GM21381 (cell line): ENCODE measurements around the gene HIRA.
A peak's percentile ranks its signal among the peaks of the same experiment; 100 is the strongest.
"Not testable (repeated sequence)": the region's sequence is repeated elsewhere in the genome, so short reads cannot be mapped to it uniquely, and the experiment has no call there.

Source experiments
- ATAC-seq: cut with Tn5 transposase; IDR thresholded peaks from one replicate; pipeline ENCODE4 v1.9.1; 2021; ENCODE audit warnings: mild to moderate bottlenecking, moderate library complexity; ENCODE audit not compliant: unreplicated experiment

The HIRA gene

GRCh38 chr22:19387575-19387974 lies 44.0 kb downstream of the HIRA start:
- ATAC-seq, result no peak

DNA sequence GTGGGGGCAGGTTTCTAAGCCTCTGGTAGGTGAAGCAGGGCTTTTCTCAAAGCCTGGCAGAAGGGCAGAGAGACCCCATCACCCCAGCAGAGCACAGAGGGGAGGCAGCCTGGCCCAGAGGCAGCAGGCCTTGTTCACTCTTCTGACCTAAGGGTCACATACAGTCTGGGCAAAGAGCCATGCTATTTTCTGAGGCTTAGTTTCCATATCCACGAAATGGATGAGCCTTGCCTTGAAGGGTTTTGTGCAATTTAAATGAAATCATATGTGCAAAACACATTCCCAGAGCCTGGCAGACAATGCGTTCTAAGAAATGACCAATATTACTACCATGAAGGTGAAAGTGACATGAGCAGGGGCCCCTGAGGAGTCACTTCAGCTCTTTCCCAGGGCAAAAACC lies 44.5 kb downstream of the HIRA start:
- no peak for ATAC-seq

DNA sequence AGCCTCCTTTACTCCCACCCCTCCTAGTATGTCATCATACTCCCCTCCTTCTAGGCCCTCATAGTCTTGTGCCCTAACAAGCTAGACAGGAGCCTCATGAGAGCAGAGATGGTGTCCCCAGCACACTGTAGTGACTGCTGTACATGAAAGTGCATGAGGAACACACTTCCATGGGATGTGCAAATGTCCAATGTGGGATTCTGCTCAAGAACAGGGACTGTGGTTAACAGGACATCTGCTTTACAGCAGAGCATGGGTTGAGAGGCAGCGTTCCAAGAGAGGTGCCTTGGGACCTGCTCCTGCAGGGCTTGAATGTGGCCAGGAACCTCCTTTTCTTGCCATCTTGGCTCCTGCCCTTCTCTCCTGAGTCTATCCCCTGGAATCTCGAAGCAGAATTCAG lies 45.3 kb downstream of the HIRA start:
- ATAC-seq, result no peak

GRCh38 chr22:19385221-19385906 lies 46.2 kb downstream of the HIRA start:
- ATAC-seq, result no peak

DNA sequence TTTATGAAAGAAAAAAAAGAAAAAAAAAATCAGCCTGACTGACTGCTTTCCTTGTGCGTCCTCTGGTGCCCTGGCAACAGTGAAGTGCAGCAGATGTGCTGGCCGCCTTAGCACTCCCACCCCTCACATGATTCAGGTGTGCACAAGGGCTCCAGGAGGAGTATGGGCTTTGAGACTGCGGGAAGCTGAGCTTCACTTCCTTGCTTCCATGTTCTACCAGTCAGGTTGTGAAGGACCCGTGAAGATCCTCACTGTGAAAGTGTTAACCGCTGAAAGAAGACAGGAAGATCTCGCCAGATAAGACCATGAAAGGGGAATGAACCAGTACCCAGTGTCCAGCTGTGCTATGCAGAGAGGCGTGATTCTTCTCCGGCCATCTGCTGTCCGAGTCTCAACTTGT lies 48.2 kb downstream of the HIRA start:
- ATAC-seq, result no peak

DNA sequence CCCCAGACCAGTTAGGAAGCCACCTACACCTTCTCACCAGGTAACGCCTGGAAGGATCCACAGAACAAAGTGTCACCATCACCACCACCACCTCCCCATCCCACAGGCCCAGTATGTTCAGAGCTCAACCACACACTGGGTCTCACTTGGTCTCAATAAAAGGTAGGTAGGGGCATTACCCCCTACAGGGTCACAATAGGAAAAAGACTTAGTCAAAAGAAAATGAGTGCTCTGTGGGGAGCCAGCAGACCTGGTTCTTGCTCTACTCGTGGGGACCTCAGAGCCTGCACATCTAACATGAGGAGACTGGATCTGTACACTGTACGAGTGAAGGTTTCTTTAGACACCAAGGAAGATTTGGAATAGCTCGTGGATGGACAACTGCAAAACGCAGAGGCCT lies 49.3 kb downstream of the HIRA start:
- no peak for ATAC-seq

GRCh38 chr22:19378344-19378674 lies 53.2 kb downstream of the HIRA start:
- ATAC-seq, result no peak

DNA sequence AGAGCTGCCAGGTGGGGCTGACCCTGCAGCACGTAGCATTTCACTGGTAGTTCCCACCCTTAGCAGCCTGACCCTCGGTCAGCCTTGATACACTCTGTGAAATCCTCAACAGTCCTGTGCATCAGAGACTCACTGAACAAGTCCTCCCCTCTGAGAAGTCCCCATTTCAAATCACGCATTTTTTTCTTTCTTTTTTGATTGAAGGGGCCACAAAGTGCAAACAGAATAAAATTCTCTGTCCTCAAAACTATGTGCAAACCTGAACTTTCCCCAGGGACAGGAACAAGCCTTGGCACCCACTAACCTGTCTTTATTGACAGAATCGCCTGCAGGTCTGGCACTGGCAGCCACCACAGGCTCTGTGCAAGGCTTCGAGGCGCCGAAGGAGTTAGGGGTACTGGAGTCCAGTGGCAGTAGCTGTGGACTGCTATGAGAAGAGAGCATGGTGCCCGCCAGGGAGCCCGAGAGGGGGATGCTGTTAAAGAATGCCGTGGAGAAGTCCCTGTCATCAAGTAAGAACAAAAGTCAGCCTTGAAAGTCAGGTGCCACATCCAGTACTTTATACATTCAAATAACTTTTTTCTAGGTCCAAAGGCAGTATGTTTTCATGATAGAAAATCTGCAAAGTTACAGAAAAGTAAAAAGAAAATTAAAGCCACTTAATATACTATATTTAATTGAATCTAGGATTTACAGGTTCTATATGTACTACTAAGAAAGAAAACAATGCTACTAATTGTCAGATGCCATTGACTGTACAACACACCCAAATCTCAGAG lies 53.8 kb downstream of the HIRA start:
- ATAC-seq, result no peak

DNA sequence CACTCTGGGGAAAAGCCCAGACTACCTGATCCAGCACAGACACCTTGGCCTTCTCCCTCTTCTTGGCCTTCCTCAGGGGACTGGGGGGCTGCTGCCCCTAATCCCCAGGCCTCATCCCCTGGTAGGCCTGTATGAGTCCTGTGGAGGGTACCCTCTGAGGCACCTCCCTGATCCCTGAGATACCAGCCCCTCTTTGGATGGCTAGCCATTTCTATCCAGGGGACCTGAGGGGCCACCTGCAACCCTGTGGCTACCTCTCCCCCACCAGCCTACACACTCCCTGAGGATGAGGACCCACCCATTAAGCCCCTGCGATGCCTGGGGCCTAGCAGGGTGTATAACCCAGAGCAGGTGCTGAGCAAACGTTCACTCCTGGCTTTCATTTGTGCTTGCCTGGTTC lies 54.6 kb downstream of the HIRA start:
- ATAC-seq, result no peak

DNA sequence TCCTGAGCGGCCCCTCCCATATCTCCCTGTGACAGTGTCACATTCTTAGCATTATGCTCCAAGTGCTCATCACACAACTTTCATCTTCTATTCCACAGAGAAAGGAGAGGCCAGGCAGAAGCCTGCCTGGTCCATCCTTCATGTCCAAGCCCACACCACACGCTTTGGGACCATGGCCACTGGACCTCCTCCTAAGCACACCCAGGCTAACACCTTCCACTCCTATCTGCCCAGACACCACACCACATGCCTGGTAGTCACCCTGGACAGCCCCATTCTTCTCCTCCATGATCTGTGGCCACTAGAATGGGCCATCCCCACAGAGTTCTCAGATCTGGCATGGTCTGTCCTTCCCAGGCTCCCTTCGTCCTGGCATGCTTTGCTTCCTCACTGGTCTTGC lies 55.3 kb downstream of the HIRA start:
- no peak for ATAC-seq

- ATAC-seq, result no peak
These were observed 56.1 kb downstream of the HIRA start for GRCh38 chr22:19375435-19375834.

- no peak for ATAC-seq
These were observed 57.1 kb downstream of the HIRA start for GRCh38 chr22:19374410-19374809.

DNA sequence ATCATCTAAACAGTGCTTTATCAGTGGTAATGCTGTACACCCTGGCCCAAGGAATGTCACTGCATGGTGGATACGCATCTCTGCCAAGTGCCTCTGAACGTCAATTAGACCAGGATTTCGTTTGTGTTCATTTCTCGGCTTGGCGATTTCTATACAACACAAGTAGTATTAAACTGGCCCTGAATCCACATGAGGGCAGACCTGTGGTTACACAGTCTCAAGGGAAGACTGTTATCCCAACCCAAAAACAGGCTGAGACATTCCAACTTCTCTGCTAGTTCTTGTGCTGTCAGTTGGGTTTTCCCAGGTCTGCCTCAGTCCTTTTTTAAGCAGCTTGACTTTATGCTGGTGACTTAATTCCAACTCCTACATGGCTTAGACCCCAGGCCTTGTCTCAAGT lies 58.1 kb downstream of the HIRA start:
- ATAC-seq, result no peak

- ATAC-seq, result no peak
These were observed 59.6 kb downstream of the HIRA start for GRCh38 chr22:19371893-19372292.

GRCh38 chr22:19368876-19369275 lies 62.7 kb downstream of the HIRA start:
- ATAC-seq, result no peak

DNA sequence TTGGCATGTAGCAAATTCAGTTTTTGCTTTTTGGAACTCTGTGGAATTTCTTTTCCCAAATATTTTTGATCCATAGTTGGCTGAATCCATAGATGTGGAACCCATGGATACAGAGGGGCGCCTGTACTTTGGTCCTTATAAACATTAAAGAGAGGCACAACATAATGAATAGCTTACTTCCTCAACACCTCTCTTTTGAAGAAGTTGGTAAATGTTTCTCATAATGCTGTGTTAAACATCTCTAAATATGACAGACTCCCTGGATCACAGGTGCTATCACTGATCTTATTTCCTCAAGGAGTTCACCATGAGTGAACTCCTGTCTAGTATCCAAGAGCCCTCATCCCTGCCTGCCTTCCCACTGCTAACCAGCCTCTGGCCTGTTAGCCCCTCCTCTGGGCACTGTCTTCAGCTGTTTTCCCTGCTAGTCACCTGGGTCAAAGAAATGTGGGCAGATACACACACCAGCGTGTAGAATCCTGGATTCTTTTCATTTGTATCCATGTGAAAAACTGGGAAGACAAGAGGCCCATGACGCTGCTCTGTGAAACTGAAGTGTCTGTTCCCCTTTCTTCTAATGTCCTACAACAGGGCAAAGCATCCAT lies 63.7 kb downstream of the HIRA start:
- ATAC-seq, result no peak

GRCh38 chr22:19363541-19363940 lies 68.0 kb downstream of the HIRA start:
- ATAC-seq, result not testable (repeated sequence)

DNA sequence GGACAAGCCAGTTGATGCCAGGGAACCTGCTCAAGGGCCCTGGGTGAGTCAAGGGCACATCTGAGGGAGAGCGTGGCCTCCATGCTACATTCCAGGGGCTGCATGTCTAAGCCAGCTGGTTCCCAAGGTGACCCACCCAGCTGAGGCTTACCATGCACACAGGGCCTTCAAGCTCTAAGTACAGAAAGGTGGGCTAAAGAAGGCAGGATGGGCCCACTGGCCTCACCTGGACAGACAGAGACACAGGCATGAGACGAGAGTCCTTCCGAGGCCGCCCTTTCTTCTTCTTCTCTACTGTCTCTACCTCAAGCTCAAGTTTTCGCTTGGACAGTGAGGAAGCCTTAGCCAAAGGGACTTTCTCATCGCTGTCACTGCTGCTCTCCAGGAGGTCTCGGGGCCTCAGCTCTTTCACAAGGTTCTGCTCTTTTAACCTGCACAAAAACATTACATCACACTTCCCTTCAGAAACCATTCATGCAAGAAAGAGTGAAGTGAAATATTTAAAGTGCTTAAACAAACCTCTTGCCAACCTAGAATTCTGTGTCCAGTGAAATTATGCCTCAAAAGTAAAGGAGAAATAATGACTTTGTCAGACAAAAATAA lies 69.9 kb downstream of the HIRA start:
- peak; percentile 88 for ATAC-seq

- ATAC-seq, result no peak
These were observed 70.7 kb downstream of the HIRA start for GRCh38 chr22:19360862-19361261.

GRCh38 chr22:19360300-19360792 lies 71.2 kb downstream of the HIRA start:
- ATAC-seq, result no peak

DNA sequence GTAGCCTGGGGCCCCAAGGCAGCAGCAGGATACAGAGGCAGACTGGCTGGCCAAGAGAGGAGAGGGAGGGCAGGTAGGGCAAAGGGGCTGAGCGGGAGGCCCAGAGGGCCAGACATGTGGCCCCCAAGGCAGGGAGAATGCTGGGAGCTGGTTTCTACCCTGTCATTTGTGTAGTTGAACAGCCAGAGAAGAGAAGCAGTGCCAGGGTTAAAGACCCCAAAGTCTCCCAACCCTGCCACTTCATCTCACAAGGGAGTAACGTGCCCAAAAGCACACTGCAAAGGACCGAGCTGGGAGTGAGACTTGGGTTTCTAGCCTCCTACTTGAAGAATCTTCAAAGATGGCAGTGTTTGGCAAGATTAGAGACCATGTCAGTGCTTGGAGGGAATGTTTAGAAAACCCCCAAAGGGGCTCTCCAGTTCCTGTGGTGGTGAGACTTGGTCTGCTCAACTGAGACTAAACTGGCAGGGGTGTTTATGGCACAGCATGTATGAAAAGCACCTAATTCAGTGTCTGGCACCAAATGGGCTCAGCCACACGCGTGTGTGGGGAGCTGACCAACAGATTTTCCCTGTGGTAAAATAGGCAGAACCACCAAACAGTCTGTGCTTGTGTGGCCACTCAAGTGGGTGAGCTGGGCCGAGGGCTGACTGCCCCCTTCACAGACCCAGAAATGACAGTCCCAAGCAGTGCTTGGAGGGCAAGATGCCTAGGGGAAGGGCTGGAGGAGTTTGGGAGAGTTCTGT lies 71.8 kb downstream of the HIRA start:
- ATAC-seq, result no peak
